Upper lobe of left lung (tissue), 6 donors: ENCODE measurements around the gene GHRH. TPM values are rescaled to one million over a fixed set of nuclear protein-coding genes. Genes with fewer than 3 reads are reported as not detected.

Experiments
- ATAC-seq, 2 donors: fragments of 200-7000 bp; cut with Tn5 transposase; one replicate each; pipeline ENCODE4 v1.9.1; 2022; ENCODE audit warnings: mild to moderate bottlenecking in 2 of 2, moderate library complexity in 2 of 2; ENCODE audit not compliant: low FRiP score in 2 of 2
- DNase-seq, 2 donors: peaks; one replicate each; pipeline ENCODE4 v3.0.0-alpha.2; 2019 to 2020
- H3K27ac ChIP-seq, 4 donors: fragments of 200-600 bp; sonication (generic); one replicate each; pipeline ENCODE4 v1.5.1; 2016 to 2019
- H3K27me3 ChIP-seq, 4 donors: fragments of 200-600 bp; sonication (generic); one replicate each; pipeline ENCODE4 v1.5.1; 2017 to 2019
- H3K36me3 ChIP-seq, 4 donors: fragments of 200-600 bp; sonication (generic); one replicate each; pipeline ENCODE4 v1.5.1; 2016 to 2019
- H3K4me1 ChIP-seq, 4 donors: fragments of 200-600 bp; sonication (generic); one replicate each; pipeline ENCODE4 v1.5.1; 2018 to 2019
- H3K4me3 ChIP-seq, 4 donors: fragments of 200-600 bp; sonication (generic); one replicate each; pipeline ENCODE4 v1.5.1; 2017 to 2019; ENCODE audit warnings: mild to moderate bottlenecking in 2 of 4, moderate library complexity in 1 of 4
- H3K9me3 ChIP-seq, 4 donors: fragments of 200-600 bp; sonication (generic); one replicate each; pipeline ENCODE4 v1.5.1; 2018 to 2019
- CTCF ChIP-seq, 6 experiments: fragments of 450-650 bp in 4 of 6; fragments of 200-600 bp in 2 of 6; sonication (generic) in 2 of 6; IDR thresholded peaks; one replicate each; pipeline ENCODE4 v1.5.1; 2016 to 2019; ENCODE audit warnings: antibody characterized with exemption in 6 of 6
- EP300 ChIP-seq, 4 donors: sonication (generic); formaldehyde crosslinking; IDR thresholded peaks; one replicate each; pipeline ENCODE4 v1.5.1; 2017; ENCODE audit warnings: antibody characterized with exemption in 4 of 4, control low read depth in 2 of 4
- POLR2A ChIP-seq, 4 donors: fragments of 450-650 bp; IDR thresholded peaks; one replicate each; pipeline ENCODE4 v1.5.1; 2016 to 2017; ENCODE audit warnings: antibody characterized with exemption in 4 of 4, mild to moderate bottlenecking in 2 of 4
- POLR2AphosphoS5 ChIP-seq, 2 donors: sonication (generic); formaldehyde crosslinking; IDR thresholded peaks; one replicate each; pipeline ENCODE4 v1.5.1; 2017; ENCODE audit warnings: antibody characterized with exemption in 2 of 2
- WGBS, 2 donors: methylation state at CpG; one replicate each; pipeline ENCODE4 v1.1.5; 2017 to 2018; 5-methylcytosine and 5-hydroxymethylcytosine counted together
- total RNA-seq, 6 donors: library from RNA; depleted of rRNA in 4 of 6; stranded (reverse); fragments of >200 nt in 4 of 6; gene quantifications; one replicate each; pipeline versions ENCODE4 v1.1.0 to v1.2.1, GENCODE V29; 2016 to 2021
- donor health status: DM: no; HTN: no; CAD: no; lungs with moderate emphysema.
- donor health status: DM: no; HTN: yes; CAD: no; lungs with severe emphysema.

GHRH gene
- total RNA-seq, 6 donors from 2014 or later = not detected

DNA sequence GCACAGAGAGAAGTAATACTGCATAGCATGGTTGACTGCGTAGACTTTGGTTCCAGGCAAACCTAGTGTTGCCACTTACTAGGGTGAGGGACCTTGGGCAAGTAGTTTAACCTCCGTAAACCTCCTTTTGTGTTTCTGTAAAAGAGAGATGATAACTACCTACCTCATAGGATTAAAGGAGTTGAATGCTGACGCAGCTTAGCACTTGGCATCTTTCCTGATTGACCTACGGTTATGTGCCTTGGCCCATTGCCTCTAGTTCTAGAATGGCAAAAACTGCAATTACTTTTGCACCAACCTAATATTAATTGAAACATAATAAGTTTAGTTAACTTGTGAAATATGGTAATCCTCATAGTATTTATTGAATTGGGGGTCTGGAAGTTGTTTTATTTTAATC is 19.1 kb downstream of the GHRH start:
- no peaks in the 10 kb centered on the region for H3K9me3 ChIP-seq
- H3K36me3 ChIP-seq = peaks cover 25 to 69% (median 57%) of the 10 kb centered on the region in 4 donors
- H3K4me3 ChIP-seq = no peak overlapping the region
- ATAC-seq (no peak), DNase-seq (no peak)
- no peak overlapping the region for H3K27ac ChIP-seq
- H3K27me3 ChIP-seq = no peaks in the 10 kb centered on the region
- H3K4me1 ChIP-seq = peaks cover 0 to 5% (median 0%) of the 10 kb centered on the region in 4 donors
- 85 to 88% methylated on average over 4 of the region's 4 CpGs for WGBS, 2 donors
- no peak for TF ChIP-seq CTCF (IDR thresholded peaks at IDR 0.05)

- peaks cover 34 to 89% (median 77%) of the 10 kb centered on the region in 4 donors for H3K36me3 ChIP-seq
- peaks cover 0 to 5% (median 0%) of the 10 kb centered on the region in 4 donors for H3K4me1 ChIP-seq
- no peaks in the 10 kb centered on the region for H3K9me3 ChIP-seq
- no peak overlapping the region for H3K27ac ChIP-seq
- H3K27me3 ChIP-seq = no peaks in the 10 kb centered on the region
- TF ChIP-seq EP300 (IDR thresholded peaks at IDR 0.05) = no peak
- TF ChIP-seq CTCF (IDR thresholded peaks at IDR 0.05) = no peak
- no peak for TF ChIP-seq POLR2AphosphoS5 (IDR thresholded peaks at IDR 0.05)
- no peak for TF ChIP-seq POLR2A (IDR thresholded peaks at IDR 0.05)
- ATAC-seq = no peak
- DNase-seq = no peak
- no peak overlapping the region for H3K4me3 ChIP-seq
- WGBS, 2 donors = 95 to 100% methylated on average over 3 of the region's 3 CpGs
These were observed 21.1 kb downstream of the GHRH start for GRCh38 chr20:37240337-37241067.

- Histone ChIP-seq H3K9me3 (no peaks in the 10 kb centered on the region), H3K27ac (no peak overlapping the region), H3K4me3 (no peak overlapping the region), H3K27me3 (no peaks in the 10 kb centered on the region), H3K4me1 (peaks cover 0 to 5% (median 0%) of the 10 kb centered on the region in 4 donors), H3K36me3 (peaks cover 37 to 100% (median 91%) of the 10 kb centered on the region in 4 donors)
- ATAC-seq (no peak), DNase-seq (no peak)
- WGBS, 2 donors = 58 to 87% methylated on average over 1 of the region's 1 CpG
- TF ChIP-seq CTCF (IDR thresholded peaks at IDR 0.05) = no peak
- TF ChIP-seq POLR2AphosphoS5 (IDR thresholded peaks at IDR 0.05) = no peak
- no peak for TF ChIP-seq EP300 (IDR thresholded peaks at IDR 0.05)
- TF ChIP-seq POLR2A (IDR thresholded peaks at IDR 0.05) = no peak
These were observed 22.6 kb downstream of the GHRH start for GRCh38 chr20:37238935-37239451.

- 90% methylated on average over 6 of the region's 6 CpGs for WGBS, 2 donors
These were observed 23.2 kb downstream of the GHRH start for GRCh38 chr20:37238426-37238825.

GRCh38 chr20:37237656-37238055 is 24.0 kb downstream of the GHRH start:
- ATAC-seq (no peak), DNase-seq (no peak)
- Histone ChIP-seq H3K36me3 (peaks cover 42 to 100% (median 93%) of the 10 kb centered on the region in 4 donors), H3K27ac (no peak overlapping the region), H3K4me3 (no peak overlapping the region), H3K4me1 (peaks cover 0 to 5% (median 0%) of the 10 kb centered on the region in 4 donors), H3K27me3 (no peaks in the 10 kb centered on the region), H3K9me3 (no peaks in the 10 kb centered on the region)
- no peak for TF ChIP-seq EP300 (IDR thresholded peaks at IDR 0.05)
- TF ChIP-seq CTCF (IDR thresholded peaks at IDR 0.05) = no peak
- no peak for TF ChIP-seq POLR2A (IDR thresholded peaks at IDR 0.05)
- TF ChIP-seq POLR2AphosphoS5 (IDR thresholded peaks at IDR 0.05) = no peak
- 95 to 99% methylated on average over 5 of the region's 5 CpGs for WGBS, 2 donors

More at GRCh38 chr20:37238426-37238825, 23.2 kb downstream of the GHRH start:
- Histone ChIP-seq H3K36me3 (peaks cover 37 to 100% (median 93%) of the 10 kb centered on the region in 4 donors), H3K9me3 (no peaks in the 10 kb centered on the region), H3K4me3 (no peak overlapping the region), H3K27ac (no peak overlapping the region), H3K4me1 (peaks cover 0 to 5% (median 0%) of the 10 kb centered on the region in 4 donors), H3K27me3 (no peaks in the 10 kb centered on the region)
- ATAC-seq = no peak
- TF ChIP-seq POLR2A (IDR thresholded peaks at IDR 0.05) = no peak
- DNase-seq = no peak
